Parathyroid adenoma (tissue), 2 donors: ENCODE results near the gene IPCEF1.

Experiments
- H2AFZ ChIP-seq: fragments of 300-600 bp; sonication (generic); one replicate; pipeline ENCODE4 v1.7.0; 2017; ENCODE audit warnings: antibody characterized with exemption, mild to moderate bottlenecking
- H3K27ac ChIP-seq: fragments of 300-600 bp; sonication (generic); one replicate; pipeline ENCODE4 v1.7.0; 2017
- H3K27me3 ChIP-seq: fragments of 300-600 bp; sonication (generic); one replicate; pipeline ENCODE4 v1.7.0; 2017; ENCODE audit warnings: low read length; ENCODE audit not compliant: control insufficient read depth, insufficient read depth
- H3K36me3 ChIP-seq: fragments of 300-600 bp; sonication (generic); one replicate; pipeline ENCODE4 v1.7.0; 2017; ENCODE audit warnings: low read length; ENCODE audit not compliant: control insufficient read depth, insufficient read depth
- H3K4me1 ChIP-seq: fragments of 300-600 bp; sonication (generic); one replicate; pipeline ENCODE4 v1.7.0; 2017; ENCODE audit warnings: control low read depth
- H3K4me2 ChIP-seq: fragments of 300-600 bp; sonication (generic); one replicate; pipeline ENCODE4 v1.7.0; 2017; ENCODE audit warnings: low read length
- H3K4me3 ChIP-seq: fragments of 300-600 bp; sonication (generic); one replicate; pipeline ENCODE4 v1.7.0; 2017; ENCODE audit warnings: low read depth, low read length
- H3K79me2 ChIP-seq: fragments of 300-600 bp; sonication (generic); one replicate; pipeline ENCODE4 v1.7.0; 2017; ENCODE audit warnings: control low read depth
- H3K9ac ChIP-seq: fragments of 300-600 bp; sonication (generic); one replicate; pipeline ENCODE4 v1.7.0; 2017; ENCODE audit warnings: mild to moderate bottlenecking
- H3K9me3 ChIP-seq: fragments of 300-600 bp; sonication (generic); one replicate; pipeline ENCODE4 v1.7.0; 2017; ENCODE audit warnings: low read length; ENCODE audit not compliant: control insufficient read depth
- CTCF ChIP-seq: fragments of 300-600 bp; sonication (generic); IDR thresholded peaks from one replicate; pipeline ENCODE4 v1.7.0; 2017; ENCODE audit warnings: antibody characterized with exemption, mild to moderate bottlenecking
- donor health status: primary hyperparathyroidism.

IPCEF1 gene

GRCh38 chr6:154402081-154402780, 45.6 kb upstream of the IPCEF1 start:
- H3K27ac ChIP-seq: no peak overlapping the region
- H3K9me3 ChIP-seq: no peaks in the 10 kb centered on the region
- H3K4me3 ChIP-seq: no peak overlapping the region
- no peak for TF ChIP-seq CTCF
- H3K27me3 ChIP-seq: no peaks in the 10 kb centered on the region
- no peaks in the 10 kb centered on the region for H3K4me1 ChIP-seq
- no peak overlapping the region for H2AFZ ChIP-seq
- H3K4me2 ChIP-seq: no peak overlapping the region
- no peak overlapping the region for H3K9ac ChIP-seq
- H3K79me2 ChIP-seq: no peaks in the 10 kb centered on the region
- H3K36me3 ChIP-seq: no peaks in the 10 kb centered on the region

DNA sequence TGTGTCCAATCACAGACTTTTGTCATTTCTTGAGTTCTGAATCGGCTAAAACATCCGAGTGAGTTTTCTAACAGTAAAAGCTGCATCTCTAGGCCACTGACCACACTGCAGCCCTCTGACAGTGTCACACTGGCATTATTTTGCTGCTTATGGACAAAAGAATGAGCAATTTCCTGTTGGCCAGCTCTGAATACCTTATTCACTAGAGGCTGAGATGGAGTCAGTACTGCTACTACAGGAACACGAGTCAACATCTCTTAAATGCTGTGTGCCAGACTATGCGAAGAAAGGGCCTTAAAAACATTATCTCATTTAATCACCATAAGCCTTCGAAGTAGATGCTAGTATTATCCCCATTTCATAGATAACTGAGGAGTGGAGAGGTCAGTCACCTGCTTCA, 42.5 kb upstream of the IPCEF1 start:
- no peak overlapping the region for H3K4me3 ChIP-seq
- no peak overlapping the region for H2AFZ ChIP-seq
- no peak overlapping the region for H3K4me2 ChIP-seq
- H3K9ac ChIP-seq: no peak overlapping the region
- no peaks in the 10 kb centered on the region for H3K4me1 ChIP-seq
- TF ChIP-seq CTCF: no peak
- H3K27ac ChIP-seq: no peak overlapping the region
- H3K79me2 ChIP-seq: no peaks in the 10 kb centered on the region
- H3K27me3 ChIP-seq: no peaks in the 10 kb centered on the region
- no peaks in the 10 kb centered on the region for H3K9me3 ChIP-seq
- H3K36me3 ChIP-seq: no peaks in the 10 kb centered on the region

- Histone ChIP-seq H3K9ac (no peak overlapping the region), H3K36me3 (no peaks in the 10 kb centered on the region), H3K4me1 (no peaks in the 10 kb centered on the region), H3K4me3 (no peak overlapping the region), H3K27me3 (no peaks in the 10 kb centered on the region), H3K79me2 (no peaks in the 10 kb centered on the region), H3K27ac (no peak overlapping the region), H3K9me3 (no peaks in the 10 kb centered on the region), H2AFZ (no peak overlapping the region), H3K4me2 (no peak overlapping the region)
- no peak for TF ChIP-seq CTCF
Measured at GRCh38 chr6:154397491-154398195, 41.0 kb upstream of the IPCEF1 start.

- no peaks in the 10 kb centered on the region for H3K79me2 ChIP-seq
- no peak overlapping the region for H2AFZ ChIP-seq
- H3K9ac ChIP-seq: no peak overlapping the region
- no peaks in the 10 kb centered on the region for H3K36me3 ChIP-seq
- no peaks in the 10 kb centered on the region for H3K27me3 ChIP-seq
- H3K4me1 ChIP-seq: no peaks in the 10 kb centered on the region
- H3K27ac ChIP-seq: no peak overlapping the region
- TF ChIP-seq CTCF: no peak
- H3K4me2 ChIP-seq: no peak overlapping the region
- H3K9me3 ChIP-seq: no peaks in the 10 kb centered on the region
- H3K4me3 ChIP-seq: no peak overlapping the region
Measured at GRCh38 chr6:154395878-154396277, 39.3 kb upstream of the IPCEF1 start.
